Measurements from ENCODE around the gene RBM23.
A peak's percentile ranks its signal among the peaks of the same experiment; 100 is the strongest.
"Not testable (repeated sequence)": the region's sequence is repeated elsewhere in the genome, so short reads cannot be mapped to it uniquely, and the experiment has no call there.

RBM23 gene

DNA sequence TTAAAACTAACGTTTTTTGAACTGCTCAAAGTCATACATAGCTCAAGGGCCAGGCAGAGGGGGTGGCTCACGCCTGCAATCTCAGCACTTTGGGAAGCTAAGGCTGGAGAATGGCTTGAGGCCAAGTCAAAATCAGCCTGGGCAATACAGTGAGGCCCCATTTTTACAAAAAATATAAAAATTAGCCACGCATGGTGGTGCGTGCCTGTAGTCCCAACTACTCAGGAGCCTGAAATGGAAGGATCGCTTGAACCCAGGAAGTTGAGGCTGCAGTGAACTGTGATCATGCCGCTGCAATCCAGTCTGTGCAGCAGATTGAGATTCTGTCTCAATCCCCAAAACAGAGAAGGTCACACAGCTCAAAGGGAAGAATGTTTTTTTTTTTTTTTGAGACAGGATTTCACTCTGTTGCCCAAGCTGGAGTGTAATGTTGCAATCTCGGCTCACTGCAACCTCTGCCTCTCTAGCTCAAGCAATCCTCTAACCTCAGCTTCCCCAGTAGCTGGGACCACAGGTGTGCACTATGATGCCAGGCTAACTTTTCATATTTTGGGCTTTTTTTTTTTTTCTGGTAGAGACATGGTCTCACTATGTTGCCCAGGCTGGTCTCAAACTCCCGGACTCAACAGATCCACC, 2.9 kb downstream of the RBM23 start:
- DNase-seq = no peak

DNA sequence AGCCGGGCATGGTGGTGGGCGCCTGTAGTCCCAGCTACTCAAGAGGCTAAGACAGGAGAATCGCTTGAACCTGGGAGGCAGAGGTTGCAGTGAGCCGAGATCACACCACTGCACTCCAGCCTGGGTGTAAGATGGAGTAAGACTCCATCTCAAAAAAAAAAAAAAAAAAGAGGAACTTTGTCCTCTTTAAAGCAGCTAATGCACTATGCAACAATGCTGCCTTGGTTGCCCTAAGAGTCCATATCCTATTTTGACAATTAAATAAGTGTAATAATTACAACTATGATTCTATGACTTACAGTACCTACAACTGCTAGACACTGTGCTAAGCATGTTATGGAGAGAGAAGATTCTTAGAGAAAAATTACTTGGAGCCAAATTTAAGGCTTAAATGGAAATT, 4.1 kb downstream of the RBM23 start:
- not testable (repeated sequence) for DNase-seq

DNA sequence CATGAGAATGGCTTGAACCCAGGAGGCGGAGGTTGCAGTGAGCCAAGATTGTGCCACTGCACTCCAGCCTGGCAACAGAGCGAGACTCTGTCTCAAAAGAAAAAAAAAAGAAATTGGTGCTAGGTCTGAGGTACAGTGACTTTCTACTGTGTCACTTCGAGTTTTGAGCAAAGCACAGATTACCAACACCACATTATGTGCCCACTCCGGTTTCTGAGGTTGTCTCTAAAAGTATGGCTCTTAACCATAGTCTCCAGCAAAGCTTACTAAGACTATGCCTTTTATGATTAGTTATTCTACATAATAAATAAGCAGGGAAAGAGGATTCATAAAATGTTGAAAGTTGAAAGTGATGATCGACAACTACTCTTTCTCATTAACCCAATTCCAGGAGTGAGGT, 8.0 kb downstream of the RBM23 start:
- no peak for DNase-seq

DNA sequence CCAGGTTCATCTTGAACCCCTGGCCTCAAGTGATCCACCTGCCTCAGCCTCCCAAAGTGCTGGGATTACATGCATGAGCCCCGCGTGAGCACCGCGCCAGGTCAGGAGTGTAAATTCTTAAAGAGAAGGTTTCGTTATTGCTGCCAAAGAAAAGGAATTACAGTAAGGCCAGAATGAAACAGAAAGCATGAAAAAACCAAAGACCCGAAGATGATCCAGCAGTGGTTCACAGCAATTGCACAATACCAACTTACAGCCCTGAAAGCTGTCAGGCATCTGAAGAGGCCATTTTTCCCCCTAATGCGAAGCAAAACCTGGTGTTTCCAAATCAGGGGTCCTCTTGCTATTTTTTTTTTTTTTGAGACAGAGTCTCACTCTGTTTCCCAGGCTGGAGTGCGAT, 10.3 kb downstream of the RBM23 start:
- DNase-seq = no peak

DNA sequence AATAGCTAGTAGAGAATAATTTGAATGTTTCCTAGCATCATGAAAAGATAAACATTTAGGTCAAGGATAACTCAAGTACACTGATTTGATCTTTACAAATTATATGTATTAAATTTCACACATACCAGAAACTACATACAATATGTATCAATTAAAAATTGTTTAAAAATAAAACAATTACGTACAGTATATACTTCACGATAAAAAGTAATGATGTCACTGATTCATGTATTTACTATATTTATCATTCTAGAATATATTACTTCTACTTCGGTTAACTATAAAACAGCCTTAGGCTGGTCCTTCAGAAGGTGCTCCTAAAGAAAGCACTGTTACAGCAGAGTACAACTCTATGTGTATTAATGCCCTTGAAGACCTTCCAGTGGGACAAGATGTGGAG, 11.5 kb downstream of the RBM23 start:
- DNase-seq = no peak

DNA sequence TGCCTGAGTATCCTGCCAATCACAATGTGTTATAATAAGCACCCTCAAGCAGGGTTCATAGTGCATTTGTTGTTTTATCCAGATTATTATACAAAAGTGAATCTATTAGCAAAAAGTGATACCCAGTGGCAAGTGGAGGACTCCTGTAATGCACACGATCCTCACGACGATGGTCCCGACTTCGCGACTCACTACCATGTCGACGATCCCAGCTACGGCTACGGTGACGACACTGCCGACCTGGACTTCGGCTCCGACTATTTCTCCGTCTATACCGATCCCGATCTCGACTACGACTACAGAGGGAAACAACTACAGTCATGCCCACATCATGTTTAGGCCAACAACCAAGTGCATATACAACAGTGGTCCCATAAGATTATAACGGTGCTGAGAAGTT, 12.9 kb downstream of the RBM23 start:
- DNase-seq = no peak

DNA sequence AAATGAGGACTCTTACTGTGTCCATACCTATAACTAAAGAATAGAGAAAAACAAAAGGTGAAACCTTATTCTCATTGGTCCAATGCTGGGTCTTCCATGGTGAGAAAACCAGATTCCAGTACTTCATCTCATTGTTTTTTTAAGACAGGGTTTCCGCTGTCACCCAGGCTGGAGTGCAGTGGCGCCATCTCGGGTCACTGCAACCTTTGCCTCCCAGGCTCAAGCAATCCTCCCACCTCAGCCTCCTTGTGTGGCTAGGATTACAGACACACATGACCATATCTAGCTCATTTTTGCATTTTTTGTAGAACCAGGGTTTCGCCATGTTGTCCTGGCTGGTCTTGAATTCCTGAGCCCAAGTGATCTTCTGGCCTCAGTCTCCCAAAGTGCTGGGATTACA, 13.3 kb downstream of the RBM23 start:
- DNase-seq = no peak

DNA sequence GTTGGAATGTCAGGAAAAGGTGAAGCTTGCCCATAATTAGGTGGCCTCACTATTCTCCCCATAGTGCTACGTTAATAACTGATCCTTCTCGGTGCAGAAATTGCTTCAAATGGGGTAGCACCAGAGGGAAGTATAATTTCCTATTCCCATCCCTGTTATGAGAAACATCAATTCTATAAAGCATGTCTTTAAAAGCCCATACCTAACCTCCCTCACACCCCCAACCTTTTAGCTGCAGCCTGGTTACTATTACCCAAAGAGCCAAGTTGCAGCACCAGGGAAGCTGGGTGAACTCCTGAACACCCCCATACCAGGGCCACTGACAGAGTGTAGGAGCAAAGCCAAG, 15.2 kb downstream of the RBM23 start:
- DNase-seq = no peak

DNA sequence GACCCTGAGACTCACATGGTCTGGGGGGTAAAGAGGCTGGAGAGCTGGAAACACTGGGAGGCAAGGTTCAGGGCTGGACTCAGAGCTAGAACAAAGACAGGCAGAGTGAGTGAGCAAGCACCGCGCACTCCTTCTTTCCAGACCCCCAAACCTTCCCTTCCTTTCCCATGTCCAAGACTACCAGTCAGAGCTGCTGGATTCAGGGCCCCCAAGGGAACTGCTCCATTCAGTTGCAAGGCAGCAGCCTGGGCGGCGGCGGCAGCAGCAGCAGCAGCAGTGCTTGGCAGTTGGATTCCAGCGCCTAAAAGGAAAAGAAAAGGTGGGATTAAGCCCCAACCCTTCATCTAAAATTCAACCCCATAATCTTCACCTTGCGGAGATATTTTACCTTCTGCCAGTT, 17.1 kb downstream of the RBM23 start:
- no peak for DNase-seq

DNA sequence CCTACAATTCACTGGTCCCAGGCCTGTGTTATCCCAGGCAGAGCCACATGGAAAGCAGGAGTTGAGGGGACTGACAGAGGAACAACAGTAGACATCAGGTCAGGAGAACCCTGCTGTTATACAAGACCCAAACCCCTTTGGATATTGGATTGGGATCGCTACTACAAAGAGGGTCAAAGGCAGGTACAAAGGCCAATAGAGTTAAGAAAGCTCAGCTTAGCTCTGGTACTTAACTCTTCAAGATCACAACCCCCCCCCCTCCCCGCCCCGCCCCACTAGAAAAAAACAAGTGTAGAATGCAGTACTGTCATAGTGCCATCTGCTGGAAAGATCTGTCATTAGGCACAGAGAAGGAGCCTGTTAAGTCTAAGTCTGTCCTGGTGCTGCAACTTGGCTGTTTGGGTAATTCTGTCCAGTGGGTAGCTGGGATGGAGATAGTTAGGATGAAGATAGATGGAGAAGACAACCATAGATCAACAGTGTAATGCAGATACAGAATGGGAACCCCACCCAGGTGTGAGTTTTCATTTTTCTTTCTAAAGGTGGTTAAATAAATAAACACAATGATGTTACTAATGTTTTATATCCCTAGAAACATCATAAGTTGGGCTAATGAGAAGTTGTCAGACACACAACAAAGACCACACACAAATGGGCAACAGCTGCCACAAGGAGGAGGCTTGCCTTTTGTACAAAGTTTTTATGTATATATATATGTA, 18.7 kb downstream of the RBM23 start:
- DNase-seq = no peak

DNA sequence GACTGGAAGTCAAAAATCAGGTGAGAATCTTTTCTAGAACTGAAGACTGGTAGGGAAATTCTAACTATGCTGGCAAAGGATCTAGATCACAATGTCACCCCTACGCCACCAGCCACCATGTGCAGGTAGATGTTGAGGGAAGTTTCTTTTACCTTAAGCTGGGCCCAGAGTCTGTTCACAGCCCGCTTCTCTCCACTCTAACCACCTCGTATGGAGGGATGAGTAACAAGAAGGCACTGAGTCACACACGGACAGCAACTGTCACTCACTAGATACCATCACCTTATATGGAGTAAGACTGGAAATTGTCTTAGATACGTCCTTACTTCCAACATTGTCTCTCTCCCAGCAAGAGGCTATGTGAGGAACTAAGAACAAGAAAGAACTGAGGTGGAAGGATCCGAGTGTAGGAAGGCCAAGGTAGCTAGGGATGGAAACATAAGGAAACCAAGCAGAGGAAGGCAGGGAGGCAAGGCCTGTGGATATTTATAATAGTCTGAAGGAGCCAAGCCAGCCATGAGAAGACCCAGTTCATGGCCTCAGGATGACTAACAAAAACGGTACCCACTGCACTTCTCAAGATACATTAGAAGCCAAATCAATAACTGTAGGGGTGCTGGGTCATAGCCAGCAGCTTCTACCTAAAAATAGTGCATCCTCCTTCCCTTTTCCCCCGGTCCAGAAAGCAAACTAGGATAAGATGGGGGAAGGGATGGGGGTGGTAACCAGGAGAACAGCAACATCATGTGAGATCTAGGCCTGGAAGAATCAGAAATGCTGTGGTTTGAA, 20.5 kb downstream of the RBM23 start:
- no peak for DNase-seq

DNA sequence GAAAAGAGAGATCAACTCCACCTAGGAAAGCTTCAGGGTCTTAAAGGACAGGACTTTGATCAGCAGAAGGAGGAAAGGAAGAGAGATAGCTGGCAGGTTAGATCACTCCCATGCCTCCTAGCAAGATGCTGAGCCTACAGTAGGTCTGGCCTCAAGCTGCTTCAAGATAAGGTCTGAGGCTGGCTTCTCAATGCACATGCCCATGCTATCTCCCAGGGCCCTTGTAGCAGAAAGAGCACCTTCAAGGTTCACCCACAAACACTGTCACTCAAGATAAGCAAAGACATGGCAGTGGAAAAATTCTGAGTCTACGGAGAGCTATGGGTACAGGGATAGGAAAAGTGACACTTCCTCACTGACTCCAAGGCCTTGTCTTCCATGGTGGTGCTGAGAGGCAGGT, 21.6 kb downstream of the RBM23 start:
- no peak for DNase-seq

DNA sequence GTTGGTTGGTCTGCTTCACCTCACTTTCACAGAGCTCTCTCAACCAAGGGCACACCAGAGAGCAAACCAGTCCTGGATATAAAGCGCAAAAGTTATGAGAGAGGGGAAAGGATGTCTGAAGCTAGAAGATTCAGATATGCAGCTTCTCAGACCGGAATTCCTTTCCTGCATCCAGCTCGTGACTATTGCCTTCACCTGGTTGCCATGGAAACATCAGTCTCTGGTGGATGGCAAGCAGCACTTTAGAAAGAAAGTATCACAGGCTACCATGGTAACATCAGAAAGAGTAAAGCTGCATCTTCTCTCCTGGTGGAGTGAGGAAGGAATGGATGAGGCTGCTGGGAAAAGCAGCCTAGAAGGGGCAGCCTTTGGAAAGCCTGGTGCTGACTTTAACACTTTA, 22.2 kb downstream of the RBM23 start:
- DNase-seq = no peak

DNA sequence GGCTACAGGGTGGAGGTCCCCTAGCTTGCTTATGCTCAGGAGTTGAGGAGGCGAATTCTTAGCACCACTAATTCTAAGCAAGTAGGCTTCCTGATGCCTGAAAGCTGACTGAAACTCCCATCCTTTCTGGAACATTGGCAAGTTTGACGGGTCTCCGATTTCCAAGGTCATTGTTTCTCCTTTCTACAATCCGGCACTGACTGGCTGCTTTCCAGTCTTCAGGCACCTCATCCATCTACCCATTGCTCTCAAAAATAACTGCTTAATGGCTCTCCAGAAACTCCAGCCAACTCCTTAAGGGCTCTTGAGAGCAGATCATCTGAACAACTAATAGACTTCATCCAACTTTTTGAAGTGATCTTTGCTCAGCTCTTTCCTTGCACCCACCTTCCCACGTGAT, 22.6 kb downstream of the RBM23 start:
- DNase-seq = no peak

DNA sequence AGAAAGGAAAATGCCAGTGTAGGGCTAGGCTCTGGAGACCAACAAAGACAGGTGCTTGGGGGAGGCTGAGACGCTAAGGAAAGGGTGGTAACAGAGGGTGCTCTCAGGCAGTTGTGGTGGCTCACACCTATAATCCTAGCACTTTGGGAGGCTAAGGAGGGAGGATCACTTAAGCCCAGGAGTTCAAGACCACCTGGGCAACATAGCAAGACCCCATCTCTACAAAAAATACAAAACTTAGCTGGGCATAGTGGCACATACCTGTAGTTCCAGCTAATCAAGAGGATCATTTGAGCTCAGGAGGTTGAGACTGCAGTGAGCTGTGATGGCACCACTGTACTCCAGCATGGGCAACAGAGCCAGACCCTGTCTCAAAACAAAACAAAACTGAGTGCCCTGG, 23.5 kb downstream of the RBM23 start:
- no peak for DNase-seq

DNA sequence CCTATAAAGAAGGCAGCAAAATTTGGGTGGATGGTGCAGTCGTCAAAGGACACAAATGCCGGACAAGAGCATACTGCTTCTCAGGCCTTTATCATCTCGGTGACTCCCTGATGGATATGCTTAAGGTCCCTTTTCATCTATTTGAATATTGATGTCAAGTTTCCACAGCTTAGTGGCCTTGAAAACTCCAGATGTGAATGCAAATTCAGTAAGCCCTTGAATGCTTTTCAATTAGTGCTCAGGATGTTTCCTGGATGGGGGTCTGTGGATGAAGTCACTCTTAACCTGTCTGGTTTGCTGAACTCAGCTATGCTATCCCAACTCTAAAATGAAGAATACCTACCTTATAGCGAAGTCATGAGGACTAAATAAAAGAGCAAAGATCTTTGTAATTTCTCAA, 25.2 kb downstream of the RBM23 start:
- DNase-seq = no peak

DNA sequence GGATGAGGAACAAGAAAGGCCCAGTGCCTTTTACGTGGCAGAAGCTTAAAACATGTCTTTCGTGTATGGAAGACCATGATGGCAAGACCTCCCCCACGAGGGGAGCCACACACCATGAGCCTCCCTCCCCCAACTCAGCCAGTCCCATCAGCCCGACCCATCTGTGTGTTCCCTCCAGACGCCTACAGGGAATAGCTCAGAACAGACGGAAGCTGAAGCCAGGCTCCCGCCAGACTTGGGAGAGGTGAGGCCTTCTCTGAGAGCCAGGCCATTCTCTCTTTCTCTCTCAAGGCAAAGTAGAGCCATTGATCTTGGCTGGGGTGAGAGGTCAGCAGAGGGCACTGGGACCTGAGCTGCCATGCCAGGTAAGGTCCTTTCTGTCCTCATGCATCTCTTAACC, 26.5 kb downstream of the RBM23 start:
- DNase-seq = no peak

DNA sequence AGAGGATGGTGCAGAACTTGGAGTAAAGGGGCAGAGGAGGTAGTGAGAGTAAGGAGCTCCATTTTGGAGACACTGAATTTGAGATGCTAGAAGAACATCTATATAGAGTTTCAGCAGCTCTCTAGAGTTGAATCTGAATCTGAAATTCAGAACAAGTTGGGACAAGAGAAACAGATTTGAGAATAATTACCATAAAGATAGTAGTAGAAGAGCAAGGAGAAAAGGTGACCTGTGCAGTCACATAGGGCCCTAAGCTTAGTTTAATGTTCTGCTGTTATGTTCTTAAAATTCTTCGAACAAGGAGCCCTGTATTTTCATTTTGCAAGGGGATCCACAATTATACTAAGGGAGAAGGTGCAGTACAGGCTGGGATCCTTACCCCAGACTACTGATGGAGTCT, 28.5 kb downstream of the RBM23 start:
- no peak for DNase-seq

DNA sequence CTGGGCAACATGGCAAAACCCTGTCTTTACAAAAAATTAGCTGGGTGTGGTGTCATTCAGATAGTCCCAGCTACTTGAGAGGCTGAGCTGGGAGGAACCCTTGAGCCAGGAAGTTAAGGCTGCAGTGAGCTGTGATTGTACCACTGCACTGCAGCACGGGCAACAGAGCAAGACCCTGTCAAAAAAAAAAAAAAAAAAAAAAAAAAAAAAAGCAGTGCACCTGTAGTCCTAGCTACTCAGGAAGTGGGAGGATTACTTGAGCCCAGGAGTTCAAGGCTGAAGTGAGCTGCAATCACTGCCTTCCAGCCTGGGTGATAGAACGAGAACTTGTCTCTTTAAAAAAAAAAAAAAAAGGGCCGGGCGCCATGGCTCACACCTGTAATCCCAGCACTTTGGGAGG, 30.3 kb downstream of the RBM23 start:
- DNase-seq = no peak

DNA sequence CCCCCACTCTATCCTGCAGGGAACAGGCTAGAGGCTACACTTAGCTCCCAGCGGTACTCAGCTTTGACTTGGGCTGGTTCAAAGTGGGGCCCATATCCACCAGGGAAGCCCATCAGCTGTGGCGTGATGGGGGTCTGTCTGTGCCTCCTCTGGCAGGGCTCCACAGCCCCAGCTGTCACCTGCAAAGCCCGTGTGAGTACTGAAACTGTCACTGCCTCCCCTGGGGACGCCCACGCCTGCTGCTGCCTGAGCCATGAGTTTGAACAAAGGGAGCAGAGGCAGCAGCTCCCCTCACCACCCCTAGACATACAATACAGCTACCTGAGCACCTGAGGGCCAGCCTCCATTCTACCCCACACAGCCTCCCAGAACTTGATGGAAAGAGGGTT, 31.0 kb downstream of the RBM23 start:
- no peak for DNase-seq

DNA sequence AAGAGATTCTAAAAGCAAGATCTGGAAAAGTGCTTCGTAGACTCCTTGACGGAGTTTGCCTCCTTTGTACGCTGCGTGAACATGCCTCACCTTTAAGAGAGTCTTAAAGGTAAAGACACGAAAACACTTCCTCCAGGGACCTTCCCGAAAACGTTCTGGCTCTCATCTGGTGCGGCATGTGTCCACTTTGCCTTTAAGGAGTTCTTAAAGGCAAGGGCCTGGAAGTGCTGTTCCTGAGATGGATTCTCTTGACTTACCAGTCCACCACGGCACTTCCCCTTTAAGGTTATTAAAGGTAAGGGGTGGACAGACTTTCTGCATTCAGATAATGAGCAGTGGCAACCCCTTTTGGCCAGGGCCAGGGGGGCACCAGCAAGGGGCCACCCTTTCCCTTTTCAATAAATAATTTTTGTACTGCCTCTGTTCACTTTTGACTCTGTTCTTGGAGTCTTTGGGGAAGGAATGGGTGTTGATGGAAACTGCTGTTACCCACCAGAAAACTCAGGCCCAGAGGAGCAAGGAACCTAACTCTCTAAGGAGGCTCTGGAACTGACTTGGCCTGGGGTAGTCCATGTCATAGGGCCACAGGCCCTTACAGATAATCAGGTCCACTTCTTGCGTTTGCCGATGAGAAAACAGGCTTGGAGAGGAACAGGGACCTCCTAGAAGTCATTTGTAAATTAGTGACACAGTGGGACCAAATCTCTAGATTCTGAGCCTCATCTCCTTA, 31.5 kb downstream of the RBM23 start:
- no peak for DNase-seq

DNA sequence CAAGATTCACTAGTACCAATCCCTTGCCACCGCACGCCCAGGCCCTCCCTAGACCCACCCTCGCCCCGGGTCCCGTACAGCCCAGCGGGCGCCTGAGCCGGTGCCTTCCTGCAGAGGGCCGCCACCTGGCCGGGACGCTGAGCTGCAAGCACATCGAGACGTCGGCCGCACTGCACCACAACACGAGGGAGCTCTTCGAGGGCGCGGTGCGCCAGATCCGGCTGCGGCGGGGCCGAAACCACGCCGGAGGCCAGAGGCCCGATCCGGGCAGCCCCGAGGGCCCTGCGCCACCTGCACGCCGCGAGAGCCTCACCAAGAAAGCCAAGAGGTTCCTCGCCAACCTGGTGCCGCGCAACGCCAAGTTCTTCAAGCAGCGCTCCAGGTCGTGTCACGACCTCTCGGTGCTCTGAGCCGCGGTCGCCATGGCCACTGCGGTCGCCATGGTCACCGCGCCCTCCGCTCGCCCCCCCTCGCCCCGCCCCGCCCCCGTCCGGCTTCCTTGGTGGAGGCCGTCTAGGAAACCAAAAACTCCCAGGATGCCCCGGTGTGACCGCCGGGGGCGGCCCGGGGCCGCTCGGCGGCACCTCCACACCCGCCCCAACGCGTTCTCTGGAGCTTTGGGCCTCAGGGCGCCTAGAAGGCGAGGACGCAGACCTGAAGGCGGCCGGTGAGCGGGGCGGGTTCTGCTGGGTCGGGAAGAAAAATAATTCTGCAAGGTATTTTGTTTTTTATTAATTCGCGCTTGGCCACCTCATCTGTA, 32.3 kb downstream of the RBM23 start:
- peak in 6 of 14 donors; percentile 17 to 68 (median 32) for DNase-seq

DNA sequence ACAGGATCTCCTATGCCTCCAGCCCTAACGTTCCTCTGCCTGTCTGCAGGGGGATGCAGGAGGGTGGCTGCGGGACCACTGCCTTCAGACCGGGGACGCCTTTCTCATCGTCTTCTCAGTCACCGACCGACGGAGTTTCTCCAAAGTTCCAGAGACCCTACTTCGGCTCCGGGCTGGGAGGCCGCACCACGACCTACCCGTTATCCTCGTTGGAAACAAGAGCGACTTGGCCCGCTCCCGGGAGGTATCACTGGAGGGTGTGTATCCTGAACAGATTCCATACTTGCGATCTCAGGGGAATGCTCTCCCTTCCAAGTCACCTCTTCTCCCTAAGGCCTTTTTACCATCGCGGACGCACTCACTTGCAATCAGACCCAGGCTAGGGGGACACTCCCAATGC, 33.0 kb downstream of the RBM23 start:
- DNase-seq = no peak

Data from C1 segment of cervical spinal cord (tissue), 14 donors.